HL-60 (cell line): ENCODE data around the gene COL24A1.

Experiments used
- GABPA ChIP-seq: IDR thresholded peaks from 2 replicates; pipeline ENCODE4 v1.6.1; 2012; ENCODE audit warnings: low read depth
- TF ChIP-seq, protein P1 (sequence below): IDR thresholded peaks from one replicate; pipeline ENCODE4 v1.5.1; 2011; ENCODE audit warnings: low read length, control low read depth, inconsistent platforms; ENCODE audit not compliant: insufficient read depth
- TF ChIP-seq, protein P2 (sequence below): IDR thresholded peaks from 2 replicates; pipeline ENCODE4 v1.6.1; 2012; ENCODE audit warnings: low read depth; ENCODE audit not compliant: insufficient replicate concordance

DNA sequence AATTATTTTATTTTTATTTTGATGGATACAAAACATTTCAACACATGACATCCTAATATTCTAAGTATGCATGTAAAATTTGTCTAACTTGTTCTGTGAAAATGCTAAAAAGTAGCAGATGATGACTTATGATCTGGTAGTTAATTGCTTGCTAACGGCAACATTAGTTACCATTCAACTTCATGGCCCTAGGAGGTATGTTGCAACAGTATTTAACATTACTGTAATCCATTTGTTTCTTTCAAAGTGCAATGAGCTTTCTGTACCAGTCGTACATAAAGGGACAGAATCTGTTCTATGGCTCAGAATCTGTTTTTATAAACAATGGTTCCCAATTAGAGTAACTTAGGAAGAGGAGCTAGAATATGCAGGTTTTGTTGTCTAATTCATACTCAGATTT is 356.8 kb downstream of the COL24A1 start:
- TF ChIP-seq, protein P1, sequence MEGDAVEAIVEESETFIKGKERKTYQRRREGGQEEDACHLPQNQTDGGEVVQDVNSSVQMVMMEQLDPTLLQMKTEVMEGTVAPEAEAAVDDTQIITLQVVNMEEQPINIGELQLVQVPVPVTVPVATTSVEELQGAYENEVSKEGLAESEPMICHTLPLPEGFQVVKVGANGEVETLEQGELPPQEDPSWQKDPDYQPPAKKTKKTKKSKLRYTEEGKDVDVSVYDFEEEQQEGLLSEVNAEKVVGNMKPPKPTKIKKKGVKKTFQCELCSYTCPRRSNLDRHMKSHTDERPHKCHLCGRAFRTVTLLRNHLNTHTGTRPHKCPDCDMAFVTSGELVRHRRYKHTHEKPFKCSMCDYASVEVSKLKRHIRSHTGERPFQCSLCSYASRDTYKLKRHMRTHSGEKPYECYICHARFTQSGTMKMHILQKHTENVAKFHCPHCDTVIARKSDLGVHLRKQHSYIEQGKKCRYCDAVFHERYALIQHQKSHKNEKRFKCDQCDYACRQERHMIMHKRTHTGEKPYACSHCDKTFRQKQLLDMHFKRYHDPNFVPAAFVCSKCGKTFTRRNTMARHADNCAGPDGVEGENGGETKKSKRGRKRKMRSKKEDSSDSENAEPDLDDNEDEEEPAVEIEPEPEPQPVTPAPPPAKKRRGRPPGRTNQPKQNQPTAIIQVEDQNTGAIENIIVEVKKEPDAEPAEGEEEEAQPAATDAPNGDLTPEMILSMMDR, result no peak
- TF ChIP-seq, protein P2, sequence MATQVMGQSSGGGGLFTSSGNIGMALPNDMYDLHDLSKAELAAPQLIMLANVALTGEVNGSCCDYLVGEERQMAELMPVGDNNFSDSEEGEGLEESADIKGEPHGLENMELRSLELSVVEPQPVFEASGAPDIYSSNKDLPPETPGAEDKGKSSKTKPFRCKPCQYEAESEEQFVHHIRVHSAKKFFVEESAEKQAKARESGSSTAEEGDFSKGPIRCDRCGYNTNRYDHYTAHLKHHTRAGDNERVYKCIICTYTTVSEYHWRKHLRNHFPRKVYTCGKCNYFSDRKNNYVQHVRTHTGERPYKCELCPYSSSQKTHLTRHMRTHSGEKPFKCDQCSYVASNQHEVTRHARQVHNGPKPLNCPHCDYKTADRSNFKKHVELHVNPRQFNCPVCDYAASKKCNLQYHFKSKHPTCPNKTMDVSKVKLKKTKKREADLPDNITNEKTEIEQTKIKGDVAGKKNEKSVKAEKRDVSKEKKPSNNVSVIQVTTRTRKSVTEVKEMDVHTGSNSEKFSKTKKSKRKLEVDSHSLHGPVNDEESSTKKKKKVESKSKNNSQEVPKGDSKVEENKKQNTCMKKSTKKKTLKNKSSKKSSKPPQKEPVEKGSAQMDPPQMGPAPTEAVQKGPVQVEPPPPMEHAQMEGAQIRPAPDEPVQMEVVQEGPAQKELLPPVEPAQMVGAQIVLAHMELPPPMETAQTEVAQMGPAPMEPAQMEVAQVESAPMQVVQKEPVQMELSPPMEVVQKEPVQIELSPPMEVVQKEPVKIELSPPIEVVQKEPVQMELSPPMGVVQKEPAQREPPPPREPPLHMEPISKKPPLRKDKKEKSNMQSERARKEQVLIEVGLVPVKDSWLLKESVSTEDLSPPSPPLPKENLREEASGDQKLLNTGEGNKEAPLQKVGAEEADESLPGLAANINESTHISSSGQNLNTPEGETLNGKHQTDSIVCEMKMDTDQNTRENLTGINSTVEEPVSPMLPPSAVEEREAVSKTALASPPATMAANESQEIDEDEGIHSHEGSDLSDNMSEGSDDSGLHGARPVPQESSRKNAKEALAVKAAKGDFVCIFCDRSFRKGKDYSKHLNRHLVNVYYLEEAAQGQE, result no peak
- TF ChIP-seq GABPA, result no peak
